Measurements from ENCODE around the gene TNP2. TPM values are rescaled to one million over a fixed set of nuclear protein-coding genes. Genes with fewer than 3 reads are reported as not detected.

TNP2 gene
- total and polyA plus RNA-seq, 2 donors = not detected

DNA sequence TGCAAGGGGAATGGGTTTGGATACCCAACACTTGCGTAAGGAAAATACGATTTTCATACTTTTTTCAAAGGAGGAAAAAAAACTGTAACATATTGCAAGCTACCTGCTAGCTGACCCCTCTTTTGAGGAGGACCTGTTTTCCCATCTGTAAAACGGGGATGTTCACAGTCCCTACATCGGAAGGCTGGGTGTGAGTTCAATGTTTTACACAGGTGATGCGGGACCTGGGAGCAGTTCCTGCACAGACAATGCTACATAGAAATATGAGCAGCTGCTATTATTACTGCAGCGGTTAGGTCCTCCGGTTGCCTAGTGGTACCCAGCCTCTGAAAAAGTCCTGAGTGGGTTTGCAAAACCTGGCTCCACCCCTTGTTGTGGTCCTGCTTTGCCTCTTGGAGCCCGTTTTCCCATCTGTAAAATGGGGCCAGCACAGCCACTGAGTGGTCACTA, 16.6 kb downstream of the TNP2 start:
- no peaks in the 10 kb centered on the region for H3K36me3 ChIP-seq (ENCODE audit: insufficient read depth)
- WGBS = 86% methylated on average over 8 of the region's 8 CpGs
- no peak overlapping the region for H3K4me3 ChIP-seq (ENCODE audit: low read depth, low read length)
- H3K27ac ChIP-seq (ENCODE audit: low read depth) = no peak overlapping the region
- no peaks in the 10 kb centered on the region for H3K4me1 ChIP-seq (ENCODE audit: insufficient read depth)
- no peak for DNase-seq (ENCODE audit: extremely low spot score)

DNA sequence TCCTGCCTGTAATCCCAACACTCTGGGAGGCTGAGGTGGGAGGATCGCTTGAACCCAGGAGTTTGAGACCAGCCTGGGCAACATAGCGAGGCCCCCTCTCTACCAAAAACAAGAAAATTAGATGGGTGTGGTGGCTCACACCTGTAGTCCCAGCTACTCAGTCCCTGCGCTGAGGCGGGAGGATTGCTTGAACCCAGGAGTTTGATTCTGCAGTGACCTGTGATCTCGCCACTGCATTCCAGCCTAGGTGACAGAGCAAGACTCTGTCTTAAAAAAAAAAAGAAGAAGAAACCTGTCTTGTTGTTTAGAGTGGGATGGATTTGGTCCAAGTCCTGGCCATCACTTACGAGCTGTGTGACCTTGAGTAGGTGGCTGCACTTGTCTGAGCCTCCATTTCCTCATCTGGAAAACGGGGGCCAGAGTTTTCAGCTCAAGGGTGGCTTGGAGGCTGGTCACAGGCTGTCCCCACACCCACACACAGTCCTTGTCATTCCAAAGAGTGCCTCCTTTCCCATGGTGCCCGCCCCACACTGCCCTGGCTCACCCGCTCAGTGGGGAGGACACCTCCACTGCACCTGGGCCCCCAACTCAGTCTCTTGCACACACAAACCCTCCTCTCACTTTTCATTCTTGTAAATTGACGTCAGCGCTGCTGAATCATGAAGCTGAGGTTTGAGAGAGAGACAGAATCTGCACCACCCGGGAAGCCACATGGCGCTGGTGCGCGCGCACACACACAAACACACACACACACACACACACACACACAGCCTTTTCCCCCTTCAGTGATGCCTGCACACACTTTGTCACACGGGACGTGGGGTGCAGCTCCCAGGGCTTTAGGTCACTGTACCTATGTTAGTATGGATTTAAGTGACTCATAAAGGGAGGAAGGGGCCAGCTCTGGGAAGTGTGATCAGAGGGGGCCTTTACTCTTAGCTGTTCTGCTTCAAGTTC, 17.3 kb downstream of the TNP2 start:
- H3K27ac ChIP-seq (ENCODE audit: low read depth) = no peak overlapping the region
- H3K4me1 ChIP-seq (ENCODE audit: insufficient read depth) = no peaks in the 10 kb centered on the region
- WGBS = 76% methylated on average over 18 of the region's 18 CpGs
- DNase-seq (ENCODE audit: extremely low spot score) = no peak
- H3K4me3 ChIP-seq (ENCODE audit: low read depth, low read length) = no peak overlapping the region
- H3K36me3 ChIP-seq (ENCODE audit: insufficient read depth) = no peaks in the 10 kb centered on the region

DNA sequence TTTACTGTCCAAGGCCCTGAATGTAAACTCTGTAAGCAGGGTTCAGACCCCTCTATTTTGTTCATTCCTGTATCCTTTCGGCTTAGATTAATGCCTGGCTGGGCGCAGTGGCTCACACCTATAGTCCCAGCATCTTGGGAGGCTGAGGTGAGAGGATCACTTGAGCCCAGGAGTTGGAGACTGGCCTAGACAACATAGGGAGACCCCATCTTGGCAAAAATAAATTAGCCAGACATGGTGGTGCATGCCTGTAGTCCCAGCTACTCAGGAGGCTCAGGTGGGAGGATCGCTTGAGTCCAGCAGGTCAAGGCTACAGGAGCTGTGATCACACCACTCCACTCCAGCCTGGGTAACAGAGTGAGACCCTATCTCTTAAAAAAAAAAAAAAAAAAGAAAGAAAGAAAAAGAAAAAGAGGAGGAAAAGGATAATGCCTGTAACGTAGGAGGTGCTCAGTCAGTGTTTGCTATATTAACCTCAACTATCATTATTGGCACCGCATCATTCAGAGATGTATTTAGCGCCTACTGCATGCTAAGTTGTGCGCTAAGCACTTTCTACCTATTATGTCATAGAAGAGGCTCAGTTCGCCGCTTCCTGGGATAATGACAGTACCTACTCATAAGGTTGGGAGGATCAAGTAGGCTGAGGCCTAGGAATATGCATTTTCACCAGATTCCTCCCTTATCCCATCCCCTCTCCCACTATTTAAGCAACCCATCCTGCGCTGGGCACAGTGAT, 18.2 kb downstream of the TNP2 start:
- no peaks in the 10 kb centered on the region for H3K36me3 ChIP-seq (ENCODE audit: insufficient read depth)
- H3K4me1 ChIP-seq (ENCODE audit: insufficient read depth) = no peaks in the 10 kb centered on the region
- DNase-seq (ENCODE audit: extremely low spot score) = no peak
- H3K27ac ChIP-seq (ENCODE audit: low read depth) = no peak overlapping the region
- no peak overlapping the region for H3K4me3 ChIP-seq (ENCODE audit: low read depth, low read length)
- 94% methylated on average over 10 of the region's 10 CpGs for WGBS

GRCh38 chr16:11250091-11250785, 18.9 kb downstream of the TNP2 start:
- Histone ChIP-seq H3K36me3 (ENCODE audit: insufficient read depth) (no peaks in the 10 kb centered on the region), H3K4me1 (ENCODE audit: insufficient read depth) (no peaks in the 10 kb centered on the region), H3K27ac (ENCODE audit: low read depth) (no peak overlapping the region), H3K4me3 (ENCODE audit: low read depth, low read length) (no peak overlapping the region)
- 64% methylated on average over 16 of the region's 16 CpGs for WGBS
- no peak for DNase-seq (ENCODE audit: extremely low spot score)

DNA sequence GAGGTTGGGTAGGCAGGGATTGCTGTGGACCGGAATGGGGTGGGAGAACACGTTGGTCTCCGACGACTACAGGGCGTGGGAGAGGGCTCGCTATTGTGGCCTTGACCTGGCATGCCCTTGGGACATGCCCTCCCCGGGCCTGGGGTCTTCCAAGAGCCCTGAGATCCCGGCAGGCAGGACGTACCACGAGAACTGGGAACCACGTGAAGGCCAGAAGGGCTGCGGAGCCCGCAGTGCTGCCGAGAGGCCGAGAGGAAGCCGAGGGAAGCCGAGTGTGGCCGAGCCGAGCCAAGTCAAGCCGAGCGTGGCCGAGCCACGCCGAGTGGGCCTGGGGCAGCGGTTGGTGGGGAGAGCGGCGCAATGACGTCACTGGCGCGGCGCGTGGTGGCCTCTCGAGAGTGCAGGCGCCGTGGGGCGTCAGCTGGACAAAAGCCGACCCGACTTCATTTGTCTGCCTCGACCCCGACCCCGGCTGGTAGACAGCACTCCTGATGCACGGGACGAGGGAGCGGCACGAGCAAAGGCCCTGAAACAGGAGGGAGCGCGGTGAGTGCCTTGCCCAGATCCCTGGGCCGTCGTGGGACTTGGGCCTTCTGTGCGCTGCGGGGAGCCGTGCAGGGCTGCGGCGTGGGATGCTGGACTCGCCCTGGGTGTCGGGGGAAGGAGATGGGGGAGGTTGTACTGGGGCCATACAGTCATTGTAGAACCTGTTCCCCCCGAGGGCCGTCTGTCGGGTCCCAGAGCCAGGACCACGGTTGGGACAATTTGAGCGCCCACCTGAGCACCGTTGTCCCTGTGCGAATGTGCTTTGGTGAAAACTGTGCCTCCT, 19.7 kb downstream of the TNP2 start:
- H3K4me3 ChIP-seq (ENCODE audit: low read depth, low read length) = no peak overlapping the region
- no peak for DNase-seq (ENCODE audit: extremely low spot score)
- no peaks in the 10 kb centered on the region for H3K4me1 ChIP-seq (ENCODE audit: insufficient read depth)
- WGBS = 92% methylated on average over 63 of the region's 63 CpGs
- H3K36me3 ChIP-seq (ENCODE audit: insufficient read depth) = no peaks in the 10 kb centered on the region
- H3K27ac ChIP-seq (ENCODE audit: low read depth) = no peak overlapping the region

DNA sequence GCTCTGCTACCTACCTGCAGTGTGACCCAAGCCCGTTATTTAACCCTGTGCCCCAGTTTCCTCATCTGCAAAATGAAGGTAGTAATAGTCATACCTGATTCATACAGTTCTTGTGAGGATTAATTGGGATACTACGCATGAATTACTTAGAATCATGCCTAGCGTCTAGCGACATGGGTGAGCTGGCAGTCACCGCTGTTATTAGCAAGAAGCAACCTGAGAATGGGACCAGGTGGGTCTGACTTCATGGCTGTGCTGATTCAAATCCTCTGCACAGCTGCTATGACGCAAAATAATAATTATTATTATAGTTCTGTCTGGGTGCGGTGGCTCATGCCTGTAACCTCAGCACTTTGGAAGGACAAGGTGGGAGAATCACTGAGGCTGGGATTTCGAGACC, 21.0 kb downstream of the TNP2 start:
- H3K4me1 ChIP-seq (ENCODE audit: insufficient read depth) = no peaks in the 10 kb centered on the region
- H3K36me3 ChIP-seq (ENCODE audit: insufficient read depth) = no peaks in the 10 kb centered on the region
- H3K4me3 ChIP-seq (ENCODE audit: low read depth, low read length) = no peak overlapping the region
- no peak for DNase-seq (ENCODE audit: extremely low spot score)
- 96% methylated on average over 8 of the region's 8 CpGs for WGBS
- no peak overlapping the region for H3K27ac ChIP-seq (ENCODE audit: low read depth)

DNA sequence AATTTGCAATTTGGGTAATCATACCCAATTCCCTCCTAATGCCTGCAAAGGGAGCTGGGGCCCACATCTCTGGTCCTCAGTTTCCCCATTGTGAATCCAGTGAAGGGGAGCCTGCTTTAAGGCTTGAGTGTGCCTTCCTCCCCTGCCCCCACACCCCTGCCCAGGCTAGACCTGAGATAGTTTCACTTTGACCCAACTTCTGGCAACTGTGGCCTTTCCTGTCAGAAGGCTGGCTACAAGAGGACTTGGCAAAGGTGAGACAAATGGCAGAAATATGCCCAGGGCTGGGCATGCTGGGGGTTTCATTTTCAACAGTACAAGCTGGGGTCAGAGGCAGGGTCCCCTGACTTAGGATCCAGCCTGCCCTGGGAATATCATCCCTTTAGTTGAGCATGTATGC, 23.1 kb downstream of the TNP2 start:
- Histone ChIP-seq H3K36me3 (ENCODE audit: insufficient read depth) (no peaks in the 10 kb centered on the region), H3K27ac (ENCODE audit: low read depth) (no peak overlapping the region), H3K4me3 (ENCODE audit: low read depth, low read length) (no peak overlapping the region), H3K4me1 (ENCODE audit: insufficient read depth) (no peaks in the 10 kb centered on the region)
- DNase-seq (ENCODE audit: extremely low spot score) = no peak

GRCh38 chr16:11245222-11245737, 23.8 kb downstream of the TNP2 start:
- H3K4me1 ChIP-seq (ENCODE audit: insufficient read depth) = no peaks in the 10 kb centered on the region
- 83% methylated on average over 5 of the region's 5 CpGs for WGBS
- H3K27ac ChIP-seq (ENCODE audit: low read depth) = no peak overlapping the region
- H3K36me3 ChIP-seq (ENCODE audit: insufficient read depth) = no peaks in the 10 kb centered on the region
- DNase-seq (ENCODE audit: extremely low spot score) = no peak
- no peak overlapping the region for H3K4me3 ChIP-seq (ENCODE audit: low read depth, low read length)

GRCh38 chr16:11242658-11243057, 26.5 kb downstream of the TNP2 start:
- no peaks in the 10 kb centered on the region for H3K36me3 ChIP-seq (ENCODE audit: insufficient read depth)
- no peak overlapping the region for H3K4me3 ChIP-seq (ENCODE audit: low read depth, low read length)
- no peak for DNase-seq (ENCODE audit: extremely low spot score)
- 83% methylated on average over 12 of the region's 12 CpGs for WGBS
- no peak overlapping the region for H3K27ac ChIP-seq (ENCODE audit: low read depth)
- H3K4me1 ChIP-seq (ENCODE audit: insufficient read depth) = no peaks in the 10 kb centered on the region

DNA sequence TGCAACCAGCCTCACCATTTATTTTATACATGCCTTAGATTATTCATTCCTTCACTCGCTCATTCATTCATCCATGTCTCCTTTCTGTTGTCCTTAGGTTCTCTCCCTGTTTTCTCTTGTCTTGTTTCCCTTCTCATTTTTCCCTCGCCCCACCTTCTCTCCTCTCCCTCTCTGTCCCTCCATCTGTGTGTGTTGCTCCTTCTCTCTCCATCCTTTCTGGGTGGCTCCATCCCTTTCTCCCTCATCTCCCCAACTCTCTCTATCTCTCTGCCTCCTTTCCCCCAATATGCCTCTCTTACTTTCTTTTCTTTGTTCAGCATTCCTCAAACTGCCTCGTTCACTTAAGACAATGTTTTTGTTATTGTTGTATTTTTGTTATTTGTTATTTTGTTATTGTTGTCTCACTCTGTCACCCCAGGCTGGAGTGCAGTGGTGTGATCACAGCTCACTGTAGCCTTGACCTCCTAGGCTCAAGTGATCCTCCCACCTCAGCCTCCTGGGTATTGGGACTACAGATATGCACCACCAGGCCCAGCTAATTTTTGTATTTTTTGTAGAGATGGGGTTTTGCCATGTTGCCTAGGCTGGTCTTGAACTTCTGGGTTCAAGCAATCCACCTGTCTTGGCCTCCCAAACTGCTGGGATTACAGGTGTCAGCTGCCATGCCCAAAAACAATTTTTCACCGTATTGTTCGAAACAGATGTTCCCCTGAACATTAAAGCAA, 27.5 kb downstream of the TNP2 start:
- no peaks in the 10 kb centered on the region for H3K4me1 ChIP-seq (ENCODE audit: insufficient read depth)
- 92% methylated on average over 5 of the region's 5 CpGs for WGBS
- no peak for DNase-seq (ENCODE audit: extremely low spot score)
- no peak overlapping the region for H3K4me3 ChIP-seq (ENCODE audit: low read depth, low read length)
- H3K36me3 ChIP-seq (ENCODE audit: insufficient read depth) = no peaks in the 10 kb centered on the region
- no peak overlapping the region for H3K27ac ChIP-seq (ENCODE audit: low read depth)

GRCh38 chr16:11240636-11241473, 28.3 kb downstream of the TNP2 start:
- no peaks in the 10 kb centered on the region for H3K36me3 ChIP-seq (ENCODE audit: insufficient read depth)
- H3K4me3 ChIP-seq (ENCODE audit: low read depth, low read length) = no peak overlapping the region
- H3K4me1 ChIP-seq (ENCODE audit: insufficient read depth) = no peaks in the 10 kb centered on the region
- no peak for DNase-seq (ENCODE audit: extremely low spot score)
- H3K27ac ChIP-seq (ENCODE audit: low read depth) = no peak overlapping the region
- 78% methylated on average over 10 of the region's 10 CpGs for WGBS
